ENCODE data around the gene ACOX3. TPM values are rescaled to one million over a fixed set of nuclear protein-coding genes. Genes with fewer than 3 reads are reported as not detected.

ACOX3 gene
- total and polyA plus RNA-seq, 10 of the 15 experiments (the other 5 are each of a cell fraction or from before 2014, with no cell fraction given) = 2.0 to 24.5 (median 14.0) TPM

DNA sequence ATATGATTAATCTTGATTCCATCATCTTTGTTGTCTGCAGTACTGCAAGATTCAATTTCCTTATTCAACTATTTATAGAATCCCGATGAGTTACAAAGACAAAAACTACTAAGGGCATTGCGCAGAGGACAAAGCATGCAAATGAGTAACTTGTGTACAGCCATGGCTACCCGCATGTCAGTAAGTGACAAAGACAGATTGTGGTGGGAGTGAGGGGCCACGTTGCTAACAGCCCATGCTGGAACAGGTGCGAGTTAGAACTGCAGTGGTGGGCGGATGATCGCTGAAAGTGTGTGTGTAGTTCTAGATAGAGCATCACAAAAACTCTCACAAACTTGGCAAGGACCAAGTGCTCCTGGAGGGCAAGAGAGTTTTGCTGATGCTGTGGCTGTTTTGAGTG, 49.5 kb downstream of the ACOX3 start:
- H3K4me1 ChIP-seq (ENCODE audit: control insufficient read depth, insufficient read depth, low read length) = peaks cover 14% of the 10 kb centered on the region
- intact Hi-C loops (cut with micrococcal nuclease; ENCODE audit: unreplicated experiment) = no loop called here
- H3K9ac ChIP-seq (ENCODE audit: control insufficient read depth, insufficient read depth, low read length) = no peak overlapping the region
- no peaks in the 10 kb centered on the region for H3K79me2 ChIP-seq (ENCODE audit: control insufficient read depth, insufficient read depth, low read length)
- BruUV-seq (replicated peaks) = no TSS peak
- 35% methylated on average over 7 of the region's 7 CpGs for WGBS (ENCODE audit: insufficient coverage, insufficient replicate concordance, low lambda C conversion rate, missing lambda C conversion rate)
- H3K9me3 ChIP-seq (replicated peaks; ENCODE audit: control insufficient read depth, insufficient read depth, low read length) = 0 out of 3 replicates have a peak, but pooled peaks cover 2% of the 10 kb centered on the region
- H3K27me3 ChIP-seq (replicated peaks in 1 of 2; ENCODE audit: control insufficient read depth in 2 of 2, insufficient read depth in 2 of 2, low read length in 1 of 2) = no peaks in the 10 kb centered on the region
- DNase-seq (ENCODE audit: low read depth, low spot score) (no peak), FAIRE-seq (no peak), ATAC-seq (peak; percentile 11)
- in situ Hi-C loops (cut with MboI) = no loop called here
- ChIA-PET RAD21 (ENCODE audit: unreplicated experiment) (interaction anchor here (0.9 to 1.1 kb wide), 3 partner anchors 29 to 192 kb away, joined by 3 to 4 read pairs (median 3); partner anchors contain the start of gene SH3TC1), POLR2A (no interaction called here), CTCF (interaction anchor here (1.4 to 4.1 kb wide), 2 partner anchors 11 to 214 kb away, joined by 4 to 15 read pairs; no protein-coding TSS in a partner anchor), SMC1A (ENCODE audit: uncharacterized antibody, unreplicated experiment) (interaction anchor here (0.7 kb wide), 1 partner anchor 37 kb away, joined by 3 read pairs; no protein-coding TSS in a partner anchor)
- no peak overlapping the region for H3K27ac ChIP-seq (ENCODE audit: control insufficient read depth, insufficient read depth)
- no peak overlapping the region for H2AFZ ChIP-seq (ENCODE audit: control insufficient read depth, low read depth, low read length)
- TF ChIP-seq ATF7 (IDR thresholded peaks at IDR 0.05; ENCODE audit: low read depth) (peak; percentile 17; the same call in 1 of the 2 replicates), MYB (IDR thresholded peaks at IDR 0.05; ENCODE audit: borderline replicate concordance, low read depth, low read length) (no peak), POU2F2 (IDR thresholded peaks at IDR 0.05; ENCODE audit: borderline replicate concordance, low read depth, low read length) (peak; percentile 40; the same call in 1 of the 3 replicates), TCF12 (IDR thresholded peaks at IDR 0.05; ENCODE audit: low read depth, low read length) (peak; percentile 65; the same call in 1 of the 2 replicates), BRCA1 (IDR thresholded peaks at IDR 0.05; ENCODE audit: low read depth, low read length) (no peak)
- TF ChIP-seq, protein P1, sequence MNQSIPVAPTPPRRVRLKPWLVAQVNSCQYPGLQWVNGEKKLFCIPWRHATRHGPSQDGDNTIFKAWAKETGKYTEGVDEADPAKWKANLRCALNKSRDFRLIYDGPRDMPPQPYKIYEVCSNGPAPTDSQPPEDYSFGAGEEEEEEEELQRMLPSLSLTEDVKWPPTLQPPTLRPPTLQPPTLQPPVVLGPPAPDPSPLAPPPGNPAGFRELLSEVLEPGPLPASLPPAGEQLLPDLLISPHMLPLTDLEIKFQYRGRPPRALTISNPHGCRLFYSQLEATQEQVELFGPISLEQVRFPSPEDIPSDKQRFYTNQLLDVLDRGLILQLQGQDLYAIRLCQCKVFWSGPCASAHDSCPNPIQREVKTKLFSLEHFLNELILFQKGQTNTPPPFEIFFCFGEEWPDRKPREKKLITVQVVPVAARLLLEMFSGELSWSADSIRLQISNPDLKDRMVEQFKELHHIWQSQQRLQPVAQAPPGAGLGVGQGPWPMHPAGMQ (IDR thresholded peaks at IDR 0.05; ENCODE audit: borderline replicate concordance) = no peak
- TF ChIP-seq, protein P2, sequence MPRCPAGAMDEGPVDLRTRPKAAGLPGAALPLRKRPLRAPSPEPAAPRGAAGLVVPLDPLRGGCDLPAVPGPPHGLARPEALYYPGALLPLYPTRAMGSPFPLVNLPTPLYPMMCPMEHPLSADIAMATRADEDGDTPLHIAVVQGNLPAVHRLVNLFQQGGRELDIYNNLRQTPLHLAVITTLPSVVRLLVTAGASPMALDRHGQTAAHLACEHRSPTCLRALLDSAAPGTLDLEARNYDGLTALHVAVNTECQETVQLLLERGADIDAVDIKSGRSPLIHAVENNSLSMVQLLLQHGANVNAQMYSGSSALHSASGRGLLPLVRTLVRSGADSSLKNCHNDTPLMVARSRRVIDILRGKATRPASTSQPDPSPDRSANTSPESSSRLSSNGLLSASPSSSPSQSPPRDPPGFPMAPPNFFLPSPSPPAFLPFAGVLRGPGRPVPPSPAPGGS (IDR thresholded peaks at IDR 0.05; ENCODE audit: borderline replicate concordance, insufficient read depth, low read depth, low read length, poor library complexity, severe bottlenecking) = peak; percentile 7
- TF ChIP-seq, protein P3, sequence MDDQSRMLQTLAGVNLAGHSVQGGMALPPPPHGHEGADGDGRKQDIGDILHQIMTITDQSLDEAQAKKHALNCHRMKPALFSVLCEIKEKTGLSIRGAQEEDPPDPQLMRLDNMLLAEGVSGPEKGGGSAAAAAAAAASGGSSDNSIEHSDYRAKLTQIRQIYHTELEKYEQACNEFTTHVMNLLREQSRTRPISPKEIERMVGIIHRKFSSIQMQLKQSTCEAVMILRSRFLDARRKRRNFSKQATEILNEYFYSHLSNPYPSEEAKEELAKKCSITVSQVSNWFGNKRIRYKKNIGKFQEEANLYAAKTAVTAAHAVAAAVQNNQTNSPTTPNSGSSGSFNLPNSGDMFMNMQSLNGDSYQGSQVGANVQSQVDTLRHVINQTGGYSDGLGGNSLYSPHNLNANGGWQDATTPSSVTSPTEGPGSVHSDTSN (IDR thresholded peaks at IDR 0.05; ENCODE audit: insufficient replicate concordance, low read depth, low read length) = peak; percentile 71
- TF ChIP-seq, protein P4, sequence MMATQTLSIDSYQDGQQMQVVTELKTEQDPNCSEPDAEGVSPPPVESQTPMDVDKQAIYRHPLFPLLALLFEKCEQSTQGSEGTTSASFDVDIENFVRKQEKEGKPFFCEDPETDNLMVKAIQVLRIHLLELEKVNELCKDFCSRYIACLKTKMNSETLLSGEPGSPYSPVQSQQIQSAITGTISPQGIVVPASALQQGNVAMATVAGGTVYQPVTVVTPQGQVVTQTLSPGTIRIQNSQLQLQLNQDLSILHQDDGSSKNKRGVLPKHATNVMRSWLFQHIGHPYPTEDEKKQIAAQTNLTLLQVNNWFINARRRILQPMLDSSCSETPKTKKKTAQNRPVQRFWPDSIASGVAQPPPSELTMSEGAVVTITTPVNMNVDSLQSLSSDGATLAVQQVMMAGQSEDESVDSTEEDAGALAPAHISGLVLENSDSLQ (IDR thresholded peaks at IDR 0.05) = peak; percentile 73
- peaks cover 4 to 7% of the 10 kb centered on the region in 2 experiments; a peak in 3 of 4 replicates for H3K36me3 ChIP-seq (ENCODE audit: control insufficient read depth in 2 of 2, insufficient read depth in 2 of 2, low read length in 1 of 2)
- no peak overlapping the region for H3K4me3 ChIP-seq
- no peaks in the 10 kb centered on the region for H4K20me1 ChIP-seq (ENCODE audit: control insufficient read depth, insufficient read depth)
- no peak overlapping the region for H3K4me2 ChIP-seq (ENCODE audit: control insufficient read depth, insufficient read depth)
